ENCODE measurements around the gene TOMM40.
"Not testable (repeated sequence)": the region's sequence is repeated elsewhere in the genome, so short reads cannot be mapped to it uniquely, and the experiment has no call there.

Gene TOMM40

GRCh38 chr19:44872661-44873060, 18.4 kb upstream of the TOMM40 start:
- no peak for DNase-seq

GRCh38 chr19:44874317-44874716, 16.7 kb upstream of the TOMM40 start:
- DNase-seq = no peak

- DNase-seq = no peak
Observed at GRCh38 chr19:44875666-44876451, 15.2 kb upstream of the TOMM40 start.

- DNase-seq = no peak
Observed at GRCh38 chr19:44876930-44877535, 14.0 kb upstream of the TOMM40 start.

- DNase-seq = no peak
Observed at GRCh38 chr19:44878120-44878865, 12.8 kb upstream of the TOMM40 start.

- DNase-seq = no peak
Observed at GRCh38 chr19:44879309-44880065, 11.6 kb upstream of the TOMM40 start.

GRCh38 chr19:44882063-44882462, 9.0 kb upstream of the TOMM40 start:
- no peak for DNase-seq

GRCh38 chr19:44882619-44883397, 8.2 kb upstream of the TOMM40 start:
- not testable (repeated sequence) for DNase-seq

- no peak for DNase-seq
Observed at GRCh38 chr19:44883922-44884321, 7.1 kb upstream of the TOMM40 start.

- no peak for DNase-seq
Observed at GRCh38 chr19:44884566-44884965, 6.5 kb upstream of the TOMM40 start.

GRCh38 chr19:44886141-44886540, 4.9 kb upstream of the TOMM40 start:
- DNase-seq = no peak

GRCh38 chr19:44887648-44888047, 3.4 kb upstream of the TOMM40 start:
- no peak for DNase-seq

GRCh38 chr19:44888335-44888734, 2.7 kb upstream of the TOMM40 start:
- not testable (repeated sequence) for DNase-seq

- no peak for DNase-seq
Observed at GRCh38 chr19:44889830-44890365, 1.2 kb upstream of the TOMM40 start.

- peak; percentile 86 for DNase-seq
Observed at GRCh38 chr19:44890366-44891015, 563 bp upstream of the TOMM40 start.

- DNase-seq = no peak
Observed at GRCh38 chr19:44892932-44893331, 1.9 kb downstream of the TOMM40 start.

- DNase-seq = no peak
Observed at GRCh38 chr19:44893332-44894051, 2.4 kb downstream of the TOMM40 start.

GRCh38 chr19:44894052-44894400, 3.0 kb downstream of the TOMM40 start:
- DNase-seq = no peak

- DNase-seq = no peak
Observed at GRCh38 chr19:44894946-44895345, 3.9 kb downstream of the TOMM40 start.

- DNase-seq = no peak
Observed at GRCh38 chr19:44897835-44898234, 6.8 kb downstream of the TOMM40 start.

Measured in 8988T (cell line).